ENCODE data around the gene ANKS1B.

- TF ChIP-seq POLR2AphosphoS5 (IDR thresholded peaks at IDR 0.05) = no peak
- TF ChIP-seq CTCF (IDR thresholded peaks at IDR 0.05) = no peak
These were observed 596.0 kb downstream of the ANKS1B start for GRCh38 chr12:99388671-99389195.
